IPS-11a (cell line): ENCODE data around the gene CLEC2A.

Experiments
- H3K4me3 ChIP-seq: one replicate; pipeline ENCODE4 v1.5.1; 2013; ENCODE audit warnings: low read depth, low read length, control low read depth

The CLEC2A gene

GRCh38 chr12:9935026-9935425, 2.9 kb upstream of the CLEC2A start:
- H3K4me3 ChIP-seq: no peak overlapping the region

GRCh38 chr12:9933958-9934357, 1.8 kb upstream of the CLEC2A start:
- no peak overlapping the region for H3K4me3 ChIP-seq

- no peak overlapping the region for H3K4me3 ChIP-seq
These were observed 925 bp downstream of the CLEC2A start for GRCh38 chr12:9931245-9931644.

- H3K4me3 ChIP-seq: no peak overlapping the region
These were observed 3.6 kb downstream of the CLEC2A start for GRCh38 chr12:9928607-9929006.

GRCh38 chr12:9926876-9927275, 5.3 kb downstream of the CLEC2A start:
- H3K4me3 ChIP-seq: no peak overlapping the region

GRCh38 chr12:9925705-9926393, 6.3 kb downstream of the CLEC2A start:
- no peak overlapping the region for H3K4me3 ChIP-seq

- H3K4me3 ChIP-seq: no peak overlapping the region
These were observed 9.7 kb downstream of the CLEC2A start for GRCh38 chr12:9922429-9922828.

- H3K4me3 ChIP-seq: no peak overlapping the region
These were observed 11.7 kb downstream of the CLEC2A start for GRCh38 chr12:9920451-9920850.

GRCh38 chr12:9919443-9919842, 12.7 kb downstream of the CLEC2A start:
- no peak overlapping the region for H3K4me3 ChIP-seq

GRCh38 chr12:9911708-9912107, 20.5 kb downstream of the CLEC2A start:
- H3K4me3 ChIP-seq: no peak overlapping the region

GRCh38 chr12:9910716-9911421, 21.3 kb downstream of the CLEC2A start:
- no peak overlapping the region for H3K4me3 ChIP-seq

- no peak overlapping the region for H3K4me3 ChIP-seq
These were observed 22.4 kb downstream of the CLEC2A start for GRCh38 chr12:9909724-9910123.

GRCh38 chr12:9908350-9908749, 23.8 kb downstream of the CLEC2A start:
- no peak overlapping the region for H3K4me3 ChIP-seq

- H3K4me3 ChIP-seq: no peak overlapping the region
These were observed 24.4 kb downstream of the CLEC2A start for GRCh38 chr12:9907769-9908168.

- no peak overlapping the region for H3K4me3 ChIP-seq
These were observed 25.3 kb downstream of the CLEC2A start for GRCh38 chr12:9906873-9907272.

- H3K4me3 ChIP-seq: no peak overlapping the region
These were observed 29.5 kb downstream of the CLEC2A start for GRCh38 chr12:9902539-9903228.

- no peak overlapping the region for H3K4me3 ChIP-seq
These were observed 31.2 kb downstream of the CLEC2A start for GRCh38 chr12:9900930-9901329.

- H3K4me3 ChIP-seq: no peak overlapping the region
These were observed 33.0 kb downstream of the CLEC2A start for GRCh38 chr12:9899209-9899608.

- no peak overlapping the region for H3K4me3 ChIP-seq
These were observed 34.6 kb downstream of the CLEC2A start for GRCh38 chr12:9897535-9897934.

- H3K4me3 ChIP-seq: no peak overlapping the region
These were observed 36.8 kb downstream of the CLEC2A start for GRCh38 chr12:9895215-9895971.

- H3K4me3 ChIP-seq: no peak overlapping the region
These were observed 43.4 kb downstream of the CLEC2A start for GRCh38 chr12:9888665-9889273.
